Mesendoderm (in vitro differentiated cells): ENCODE results near the gene MRPL1. TPM values are rescaled to one million over a fixed set of nuclear protein-coding genes. Genes with fewer than 3 reads are reported as not detected.

Experiments used
- DNase-seq: peaks from one replicate; pipeline ENCODE4 v3.0.0; 2013
- H2AK5ac ChIP-seq: 2 replicates; pipeline ENCODE4 v1.6.1; 2013; ENCODE audit warnings: low read length, inconsistent platforms
- H2BK120ac ChIP-seq: 2 replicates; pipeline ENCODE4 v1.6.1; 2013; ENCODE audit warnings: low read depth, mild to moderate bottlenecking, low read length, moderate library complexity, mixed read lengths
- H2BK15ac ChIP-seq: replicated peaks from 2 replicates; pipeline ENCODE4 v1.6.1; 2013; ENCODE audit warnings: low read depth, mild to moderate bottlenecking, moderate library complexity
- H2BK5ac ChIP-seq: 2 replicates; pipeline ENCODE4 v1.6.1; 2013; ENCODE audit warnings: low read length, inconsistent platforms
- H3K18ac ChIP-seq: 2 replicates; pipeline ENCODE4 v1.6.1; 2013; ENCODE audit warnings: mild to moderate bottlenecking, low read length, mixed read lengths
- H3K23ac ChIP-seq: one replicate; pipeline ENCODE4 v1.6.1; 2013; ENCODE audit warnings: low read length
- H3K27ac ChIP-seq: 2 replicates; pipeline ENCODE4 v1.5.1; 2013; ENCODE audit warnings: low read depth, mild to moderate bottlenecking, inconsistent platforms, low read length, moderate library complexity
- H3K27me3 ChIP-seq: 2 replicates; pipeline ENCODE4 v1.6.1; 2013; ENCODE audit warnings: low read length, control low read depth, mild to moderate bottlenecking, inconsistent platforms; ENCODE audit not compliant: insufficient read depth, poor library complexity
- H3K36me3 ChIP-seq: 2 replicates; pipeline ENCODE4 v1.6.1; 2013; ENCODE audit warnings: low read length, inconsistent platforms; ENCODE audit not compliant: control insufficient read depth, insufficient read depth
- H3K4ac ChIP-seq: one replicate; pipeline ENCODE4 v1.6.1; 2013; ENCODE audit warnings: low read depth, mild to moderate bottlenecking, low read length, moderate library complexity
- H3K4me1 ChIP-seq: 2 replicates; pipeline ENCODE4 v1.6.1; 2013; ENCODE audit warnings: low read depth, low read length, inconsistent platforms; ENCODE audit not compliant: control insufficient read depth
- H3K4me2 ChIP-seq: 2 replicates; pipeline ENCODE4 v1.6.1; 2013; ENCODE audit warnings: low read length
- H3K4me3 ChIP-seq: 2 replicates; pipeline ENCODE4 v1.5.1; 2013; ENCODE audit warnings: mild to moderate bottlenecking, low read length
- H3K56ac ChIP-seq: one replicate; pipeline ENCODE4 v1.6.1; 2013; ENCODE audit warnings: low read length
- H3K79me1 ChIP-seq: 2 replicates; pipeline ENCODE4 v1.6.1; 2013; ENCODE audit warnings: low read length, inconsistent platforms
- H3K79me2 ChIP-seq: 2 replicates; pipeline ENCODE4 v1.6.1; 2013; ENCODE audit warnings: mild to moderate bottlenecking, low read length; ENCODE audit not compliant: control insufficient read depth, insufficient read depth
- H3K9ac ChIP-seq: 2 replicates; pipeline ENCODE4 v1.6.1; 2013; ENCODE audit warnings: low read length, inconsistent platforms
- H4K5ac ChIP-seq: one replicate; pipeline ENCODE4 v1.6.1; 2013; ENCODE audit warnings: low read length
- H4K8ac ChIP-seq: one replicate; pipeline ENCODE4 v1.6.1; 2013; ENCODE audit warnings: low read depth, mild to moderate bottlenecking, control low read depth, low read length, moderate library complexity
- WGBS: extraction: QIAGEN DNeasy Blood & Tissue Kit; methylation state at CpG from one replicate; pipeline ENCODE4 v1.1.7; 2013; ENCODE audit warnings: low lambda C conversion rate, missing lambda C conversion rate; ENCODE audit not compliant: insufficient coverage; ENCODE audit errors: extremely low coverage; 5-methylcytosine and 5-hydroxymethylcytosine counted together
- small RNA-seq: library from polyadenylated mRNA; stranded (forward); fragments of <200 nt; extraction: miRNeasy Mini kit (QIAGEN cat#:217004); gene quantifications from one replicate; pipeline ENCODE3, GENCODE V24; 2013; ENCODE audit not compliant: insufficient read depth

MRPL1 gene

DNA sequence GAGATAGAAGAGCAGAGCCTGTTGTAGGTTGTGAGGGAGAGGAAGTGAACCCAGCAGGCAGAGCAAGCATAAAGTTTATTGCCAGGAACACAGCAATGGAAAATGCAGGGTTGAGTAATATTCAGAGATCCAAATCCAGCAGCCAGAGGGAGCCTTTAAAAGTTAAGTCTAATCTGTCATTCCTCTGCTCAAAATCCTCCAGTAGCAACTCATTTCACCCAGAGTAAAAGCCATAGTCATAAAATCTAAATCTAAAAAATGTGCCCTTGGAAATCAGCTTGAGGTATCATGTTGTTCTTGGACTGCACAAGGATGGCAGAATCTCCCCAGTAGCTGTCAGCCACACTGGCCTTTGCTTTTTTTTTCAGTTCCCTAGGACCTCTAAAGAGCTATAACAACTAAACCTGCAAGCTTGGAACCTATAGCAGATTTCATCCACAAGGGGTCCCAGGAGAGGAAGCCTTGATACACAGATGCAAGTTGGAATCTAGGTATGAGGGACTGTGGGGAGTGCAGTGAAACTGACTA, 131.6 kb downstream of the MRPL1 start:
- no peak overlapping the region for H3K4ac ChIP-seq
- H3K27ac ChIP-seq, result no peak overlapping the region
- no peaks in the 10 kb centered on the region for H3K27me3 ChIP-seq
- no peak overlapping the region for H4K5ac ChIP-seq
- no peaks in the 10 kb centered on the region for H3K79me1 ChIP-seq
- H2AK5ac ChIP-seq, result no peak overlapping the region
- H3K4me2 ChIP-seq, result no peak overlapping the region
- no peaks in the 10 kb centered on the region for H3K79me2 ChIP-seq
- no peak overlapping the region for H4K8ac ChIP-seq
- H3K18ac ChIP-seq, result no peak overlapping the region
- H3K9ac ChIP-seq, result no peak overlapping the region
- no peak overlapping the region for H3K23ac ChIP-seq
- DNase-seq, result peak; percentile 93
- no peaks in the 10 kb centered on the region for H3K36me3 ChIP-seq
- no peak overlapping the region for H2BK5ac ChIP-seq
- no peak overlapping the region for H2BK120ac ChIP-seq
- no peak overlapping the region for H3K4me3 ChIP-seq
- H3K56ac ChIP-seq, result no peak overlapping the region
- H2BK15ac ChIP-seq, result no peak overlapping the region
- no peaks in the 10 kb centered on the region for H3K4me1 ChIP-seq

DNA sequence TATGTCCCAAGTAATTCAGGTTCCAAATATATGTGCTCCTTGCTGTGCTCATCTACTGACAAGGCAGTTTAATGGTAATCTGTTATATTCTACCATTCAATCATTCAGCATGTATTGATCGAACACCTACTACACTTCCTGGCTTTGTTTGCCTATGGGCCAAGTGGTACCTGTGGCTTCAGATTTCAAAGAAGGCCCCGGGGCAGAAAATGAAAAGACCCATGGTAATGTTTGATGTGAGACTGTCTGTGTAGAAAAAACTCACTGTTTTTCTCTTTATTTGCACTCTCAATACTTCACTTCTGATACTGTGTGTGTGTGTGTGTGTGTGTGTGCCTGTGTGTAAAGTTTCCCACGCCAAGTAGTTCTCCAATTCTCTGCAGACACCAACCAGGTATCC, 133.4 kb downstream of the MRPL1 start:
- H2BK5ac ChIP-seq, result no peak overlapping the region
- no peak overlapping the region for H3K23ac ChIP-seq
- H3K18ac ChIP-seq, result no peak overlapping the region
- no peak overlapping the region for H2BK120ac ChIP-seq
- DNase-seq, result no peak
- H3K36me3 ChIP-seq, result no peaks in the 10 kb centered on the region
- H3K4ac ChIP-seq, result no peak overlapping the region
- no peak overlapping the region for H2BK15ac ChIP-seq
- H3K9ac ChIP-seq, result no peak overlapping the region
- H3K4me2 ChIP-seq, result no peak overlapping the region
- H3K4me3 ChIP-seq, result no peak overlapping the region
- no peaks in the 10 kb centered on the region for H3K79me2 ChIP-seq
- WGBS, result no CpG with 5 or more reads among the region's 3 CpGs
- no peak overlapping the region for H3K56ac ChIP-seq
- H4K5ac ChIP-seq, result no peak overlapping the region
- H2AK5ac ChIP-seq, result no peak overlapping the region
- no peaks in the 10 kb centered on the region for H3K27me3 ChIP-seq
- H4K8ac ChIP-seq, result no peak overlapping the region
- no peak overlapping the region for H3K27ac ChIP-seq
- no peaks in the 10 kb centered on the region for H3K4me1 ChIP-seq
- no peaks in the 10 kb centered on the region for H3K79me1 ChIP-seq

DNA sequence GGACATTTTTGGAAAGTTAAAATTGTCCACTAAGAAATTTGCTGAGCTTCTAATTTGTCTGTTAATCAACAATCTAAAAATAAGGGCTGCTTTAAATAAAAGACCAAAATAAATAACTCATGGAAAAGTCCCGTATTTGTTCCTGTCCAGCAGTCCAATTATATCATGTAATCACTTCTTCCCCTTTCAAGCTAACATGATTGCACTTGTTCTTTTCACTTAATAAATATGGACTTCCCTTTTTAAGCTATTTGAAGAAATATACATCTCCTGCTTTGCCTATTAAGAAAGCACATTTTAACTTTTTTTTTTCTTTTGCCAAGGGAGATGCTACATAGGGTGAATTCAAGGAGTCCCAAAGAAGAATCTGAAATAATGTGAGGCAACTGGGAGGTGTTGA, 138.9 kb downstream of the MRPL1 start:
- H4K8ac ChIP-seq, result no peak overlapping the region
- H3K79me2 ChIP-seq, result no peaks in the 10 kb centered on the region
- no peak overlapping the region for H3K9ac ChIP-seq
- no peaks in the 10 kb centered on the region for H3K36me3 ChIP-seq
- H3K4me3 ChIP-seq, result no peak overlapping the region
- no peaks in the 10 kb centered on the region for H3K79me1 ChIP-seq
- no peak overlapping the region for H3K23ac ChIP-seq
- no peak overlapping the region for H3K56ac ChIP-seq
- no peak overlapping the region for H3K4ac ChIP-seq
- H3K27ac ChIP-seq, result no peak overlapping the region
- H3K18ac ChIP-seq, result no peak overlapping the region
- no peaks in the 10 kb centered on the region for H3K27me3 ChIP-seq
- H2AK5ac ChIP-seq, result no peak overlapping the region
- H2BK120ac ChIP-seq, result no peak overlapping the region
- H3K4me1 ChIP-seq, result no peaks in the 10 kb centered on the region
- no peak overlapping the region for H2BK5ac ChIP-seq
- no peak overlapping the region for H3K4me2 ChIP-seq
- H2BK15ac ChIP-seq, result no peak overlapping the region
- no peak for DNase-seq
- WGBS, result no CpG with 5 or more reads among the region's 1 CpG
- no peak overlapping the region for H4K5ac ChIP-seq

DNA sequence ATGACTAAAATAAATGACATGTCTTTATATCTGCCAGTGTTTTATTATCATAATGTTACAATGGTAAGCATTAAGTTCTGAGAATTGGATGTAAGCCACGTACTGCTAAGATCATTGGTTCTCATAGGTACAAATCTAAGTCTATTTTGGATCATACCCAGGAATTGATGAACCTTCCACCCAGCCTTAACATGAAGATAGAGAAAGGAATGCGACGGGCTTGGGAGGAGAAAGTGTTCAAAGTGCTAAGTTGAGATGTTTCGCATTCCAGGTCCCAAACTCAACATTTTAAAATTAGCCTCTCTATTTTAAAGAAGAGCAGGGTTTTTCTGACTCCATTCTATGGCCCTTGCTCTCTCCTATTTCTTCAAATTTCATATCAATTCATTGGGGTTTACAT, 139.6 kb downstream of the MRPL1 start:
- H3K4me3 ChIP-seq, result no peak overlapping the region
- DNase-seq, result peak; percentile 80
- H3K79me2 ChIP-seq, result no peaks in the 10 kb centered on the region
- H3K23ac ChIP-seq, result no peak overlapping the region
- no peaks in the 10 kb centered on the region for H3K79me1 ChIP-seq
- H3K36me3 ChIP-seq, result no peaks in the 10 kb centered on the region
- no peak overlapping the region for H3K4me2 ChIP-seq
- H4K8ac ChIP-seq, result no peak overlapping the region
- H3K27me3 ChIP-seq, result no peaks in the 10 kb centered on the region
- no peak overlapping the region for H3K9ac ChIP-seq
- no peak overlapping the region for H2BK120ac ChIP-seq
- no peak overlapping the region for H3K27ac ChIP-seq
- H3K4me1 ChIP-seq, result no peaks in the 10 kb centered on the region
- no CpG with 5 or more reads among the region's 4 CpGs for WGBS
- no peak overlapping the region for H3K56ac ChIP-seq
- no peak overlapping the region for H4K5ac ChIP-seq
- H3K18ac ChIP-seq, result no peak overlapping the region
- no peak overlapping the region for H2BK15ac ChIP-seq
- H3K4ac ChIP-seq, result no peak overlapping the region
- H2BK5ac ChIP-seq, result no peak overlapping the region
- H2AK5ac ChIP-seq, result no peak overlapping the region

Small RNAs within 50 kb of the gene (small RNA-seq; reads per million reads assigned to genes)
- not detected for gene AC112225.1
